GM10248 (cell line): ENCODE measurements around the gene ECEL1.

Experiments
- CTCF ChIA-PET: fragments of 300-600 bp; sonication (Branson Sonifier 250); formaldehyde crosslinking; extraction: SDS; loops from one replicate; lab custom pipeline; 2021; ENCODE audit warnings: antibody characterized with exemption; lab: Yijun Ruan, JAX
- POLR2A ChIA-PET: fragments of 350-650 bp; sonication (Branson Sonifier 250); formaldehyde crosslinking; extraction: SDS; loops from one replicate; lab custom pipeline; 2020; ENCODE audit warnings: antibody characterized with exemption; lab: Yijun Ruan, JAX
- DNase-seq: peaks from one replicate; pipeline ENCODE4 v3.0.0; 2012; ENCODE audit errors: extremely low spot score
- TF ChIP-seq, protein P1 (sequence below): IDR thresholded peaks from 2 replicates; pipeline ENCODE4 v1.5.1; 2012; ENCODE audit warnings: mild to moderate bottlenecking, low read depth; ENCODE audit errors: extremely low read depth, missing control alignments, control extremely low read depth

Gene ECEL1

DNA sequence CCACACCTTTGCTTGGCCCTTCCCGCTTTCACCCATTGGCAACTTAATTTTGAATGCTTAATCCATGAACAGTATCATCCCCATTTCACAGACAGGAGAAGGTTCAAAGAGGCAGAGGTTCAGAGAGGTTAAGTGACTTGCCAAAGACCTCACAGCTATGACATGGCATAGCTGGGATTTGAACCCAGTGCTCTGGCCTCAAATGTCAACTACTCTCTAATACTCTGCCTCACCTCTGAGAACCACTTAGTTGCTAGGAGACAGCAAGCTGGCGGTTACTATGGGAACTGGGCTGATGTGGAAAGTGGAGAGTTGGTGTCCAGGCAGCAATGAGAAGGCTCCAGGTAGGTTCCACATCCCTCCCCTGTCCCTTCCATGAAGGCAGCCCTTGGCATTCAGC lies 16.8 kb upstream of the ECEL1 start:
- TF ChIP-seq, protein P1, sequence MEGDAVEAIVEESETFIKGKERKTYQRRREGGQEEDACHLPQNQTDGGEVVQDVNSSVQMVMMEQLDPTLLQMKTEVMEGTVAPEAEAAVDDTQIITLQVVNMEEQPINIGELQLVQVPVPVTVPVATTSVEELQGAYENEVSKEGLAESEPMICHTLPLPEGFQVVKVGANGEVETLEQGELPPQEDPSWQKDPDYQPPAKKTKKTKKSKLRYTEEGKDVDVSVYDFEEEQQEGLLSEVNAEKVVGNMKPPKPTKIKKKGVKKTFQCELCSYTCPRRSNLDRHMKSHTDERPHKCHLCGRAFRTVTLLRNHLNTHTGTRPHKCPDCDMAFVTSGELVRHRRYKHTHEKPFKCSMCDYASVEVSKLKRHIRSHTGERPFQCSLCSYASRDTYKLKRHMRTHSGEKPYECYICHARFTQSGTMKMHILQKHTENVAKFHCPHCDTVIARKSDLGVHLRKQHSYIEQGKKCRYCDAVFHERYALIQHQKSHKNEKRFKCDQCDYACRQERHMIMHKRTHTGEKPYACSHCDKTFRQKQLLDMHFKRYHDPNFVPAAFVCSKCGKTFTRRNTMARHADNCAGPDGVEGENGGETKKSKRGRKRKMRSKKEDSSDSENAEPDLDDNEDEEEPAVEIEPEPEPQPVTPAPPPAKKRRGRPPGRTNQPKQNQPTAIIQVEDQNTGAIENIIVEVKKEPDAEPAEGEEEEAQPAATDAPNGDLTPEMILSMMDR: no peak
- CTCF ChIA-PET: interaction anchor here (1.0 kb wide), 1 partner anchor 11 kb away, joined by 3 read pairs; no protein-coding TSS in a partner anchor
- DNase-seq: no peak
- POLR2A ChIA-PET: no interaction called here

DNA sequence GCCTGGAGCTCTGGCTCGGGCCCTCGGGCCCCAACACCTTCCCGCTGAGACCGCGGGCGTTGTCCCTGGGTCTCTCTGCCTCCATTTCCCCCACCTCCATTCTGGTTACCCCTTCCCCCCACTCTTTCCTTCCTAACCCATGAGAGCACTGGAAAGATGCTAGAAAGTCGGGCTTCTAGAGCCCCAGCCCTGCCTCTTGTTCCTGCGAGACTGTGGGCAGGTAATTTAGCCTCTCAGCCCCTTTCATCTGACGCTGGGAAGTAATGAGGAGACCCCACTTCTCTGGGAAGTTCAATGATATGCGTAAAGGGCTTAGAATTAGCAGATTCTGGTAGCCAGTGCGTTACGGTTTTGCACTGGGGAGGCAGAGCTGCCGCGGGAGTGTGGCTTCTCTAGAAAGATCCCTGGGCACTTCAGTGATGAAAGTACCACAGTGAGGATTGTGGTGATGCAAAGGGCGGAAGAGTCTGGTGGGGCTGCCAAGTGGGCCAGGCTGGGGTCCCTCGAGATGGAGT lies 16.2 kb upstream of the ECEL1 start:
- ChIA-PET POLR2A (no interaction called here), CTCF (interaction anchor here (1.0 kb wide), 1 partner anchor 10 kb away, joined by 3 read pairs; no protein-coding TSS in a partner anchor)
- no peak for DNase-seq
- TF ChIP-seq, protein P1: no peak

- TF ChIP-seq, protein P1: no peak
- ChIA-PET CTCF (no interaction called here), POLR2A (no interaction called here)
- no peak for DNase-seq
Measured at GRCh38 chr2:232502911-232503808, 15.5 kb upstream of the ECEL1 start.

DNA sequence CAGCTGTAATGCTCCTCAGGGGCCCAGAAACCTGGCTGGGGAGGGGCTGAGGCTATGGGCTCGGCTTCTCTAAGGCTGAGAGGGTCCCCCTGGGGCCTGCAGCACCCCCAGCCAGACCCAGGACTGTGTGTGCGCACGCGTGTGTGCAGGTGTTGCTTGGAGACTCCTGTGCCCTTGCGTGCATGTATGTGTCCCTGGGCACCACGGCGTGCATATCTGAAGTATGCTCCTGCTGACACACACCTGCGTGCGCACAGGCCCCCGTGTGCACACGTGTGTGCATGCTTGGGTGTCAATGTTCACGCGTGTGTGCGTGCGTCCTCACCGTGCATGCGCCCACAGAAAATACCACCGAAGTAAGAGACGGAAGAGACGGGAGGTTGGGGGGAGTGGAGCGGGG lies 14.9 kb upstream of the ECEL1 start:
- CTCF ChIA-PET: no interaction called here
- POLR2A ChIA-PET: no interaction called here
- no peak for DNase-seq
- TF ChIP-seq, protein P1: no peak

GRCh38 chr2:232501794-232502390 lies 14.3 kb upstream of the ECEL1 start:
- TF ChIP-seq, protein P1: no peak
- POLR2A ChIA-PET: no interaction called here
- no peak for DNase-seq
- CTCF ChIA-PET: no interaction called here

- DNase-seq: no peak
- ChIA-PET CTCF (no interaction called here), POLR2A (no interaction called here)
- TF ChIP-seq, protein P1: no peak
Measured at GRCh38 chr2:232501331-232501771, 13.7 kb upstream of the ECEL1 start.
